Bronchial epithelial cell (primary cell): Measurements from ENCODE around the gene MRPL9. TPM values are rescaled to one million over a fixed set of nuclear protein-coding genes. Genes with fewer than 3 reads are reported as not detected.

Experiments used
- DNase-seq: peaks from one replicate; pipeline ENCODE4 v3.0.0-alpha.2; 2010; ENCODE audit warnings: low read depth
- FAIRE-seq: peaks from 2 replicates; lab custom pipeline; 2011; peaks lifted over from hg19 to GRCh38; lab: Jason Lieb, UNC
- H3K27me3 ChIP-seq: 2 replicates; pipeline ENCODE4 v1.5.1; 2011; ENCODE audit warnings: low read length; ENCODE audit not compliant: control insufficient read depth, insufficient read depth
- H3K36me3 ChIP-seq: 2 replicates; pipeline ENCODE4 v1.5.1; 2011; ENCODE audit warnings: low read length; ENCODE audit not compliant: control insufficient read depth, insufficient read depth
- H3K4me3 ChIP-seq: 2 replicates; pipeline ENCODE4 v1.5.1; 2011; ENCODE audit warnings: mild to moderate bottlenecking, low read depth, low read length, control low read depth
- CTCF ChIP-seq: IDR thresholded peaks from 2 replicates; pipeline ENCODE4 v1.5.1; 2011; ENCODE audit warnings: mild to moderate bottlenecking, moderate library complexity, low read length, control low read depth, inconsistent platforms; ENCODE audit not compliant: insufficient read depth, severe bottlenecking
- total RNA-seq: library from RNA; depleted of rRNA; stranded (reverse); fragments of >200 nt; gene quantifications from 2 replicates; pipeline ENCODE4 v1.2.1, GENCODE V29; 2014

Gene MRPL9
- total RNA-seq, 1 donor from 2014 or later: 83.2 TPM

- DNase-seq (no peak), FAIRE-seq (no peak)
Measured at GRCh38 chr1:151802372-151802771, 39.1 kb upstream of the MRPL9 start.

GRCh38 chr1:151801846-151802245 lies 38.5 kb upstream of the MRPL9 start:
- no peak for FAIRE-seq
- no peak for DNase-seq
- H3K36me3 ChIP-seq: no peaks in the 10 kb centered on the region
- H3K4me3 ChIP-seq: no peak overlapping the region
- TF ChIP-seq CTCF: no peak
- peaks cover 12% of the 10 kb centered on the region for H3K27me3 ChIP-seq

More at GRCh38 chr1:151802372-151802771, 39.1 kb upstream of the MRPL9 start:
- no peaks in the 10 kb centered on the region for H3K36me3 ChIP-seq
- no peak overlapping the region for H3K4me3 ChIP-seq
- H3K27me3 ChIP-seq: peaks cover 13% of the 10 kb centered on the region
- TF ChIP-seq CTCF: no peak

GRCh38 chr1:151801310-151801820 lies 38.1 kb upstream of the MRPL9 start:
- H3K36me3 ChIP-seq: no peaks in the 10 kb centered on the region
- peaks cover 9% of the 10 kb centered on the region for H3K27me3 ChIP-seq
- DNase-seq (no peak), FAIRE-seq (no peak)
- TF ChIP-seq CTCF: no peak
- no peak overlapping the region for H3K4me3 ChIP-seq

GRCh38 chr1:151800830-151801229 lies 37.5 kb upstream of the MRPL9 start:
- no peak overlapping the region for H3K4me3 ChIP-seq

GRCh38 chr1:151799179-151800022 lies 36.1 kb upstream of the MRPL9 start:
- Histone ChIP-seq H3K36me3 (no peaks in the 10 kb centered on the region), H3K27me3 (peaks cover 4% of the 10 kb centered on the region), H3K4me3 (no peak overlapping the region)
- no peak for TF ChIP-seq CTCF
- DNase-seq: no peak
- no peak for FAIRE-seq

More at GRCh38 chr1:151800830-151801229, 37.5 kb upstream of the MRPL9 start:
- no peak for TF ChIP-seq CTCF
- no peak for DNase-seq
- H3K36me3 ChIP-seq: no peaks in the 10 kb centered on the region
- H3K27me3 ChIP-seq: peaks cover 8% of the 10 kb centered on the region
- FAIRE-seq: no peak
